IMR-90 (cell line): ENCODE results near the gene SMARCC2.

Experiments used
- CTCF ChIP-seq: conservative IDR thresholded peaks from 2 replicates; pipeline ENCODE4 v1.5.1; 2012; ENCODE audit warnings: mild to moderate bottlenecking, low read depth, low read length, improper control_type of control experiment
- MXI1 ChIP-seq: IDR thresholded peaks from 2 replicates; pipeline ENCODE4 v1.6.1; 2012; ENCODE audit warnings: low read depth, mild to moderate bottlenecking, low read length, moderate library complexity, borderline replicate concordance

DNA sequence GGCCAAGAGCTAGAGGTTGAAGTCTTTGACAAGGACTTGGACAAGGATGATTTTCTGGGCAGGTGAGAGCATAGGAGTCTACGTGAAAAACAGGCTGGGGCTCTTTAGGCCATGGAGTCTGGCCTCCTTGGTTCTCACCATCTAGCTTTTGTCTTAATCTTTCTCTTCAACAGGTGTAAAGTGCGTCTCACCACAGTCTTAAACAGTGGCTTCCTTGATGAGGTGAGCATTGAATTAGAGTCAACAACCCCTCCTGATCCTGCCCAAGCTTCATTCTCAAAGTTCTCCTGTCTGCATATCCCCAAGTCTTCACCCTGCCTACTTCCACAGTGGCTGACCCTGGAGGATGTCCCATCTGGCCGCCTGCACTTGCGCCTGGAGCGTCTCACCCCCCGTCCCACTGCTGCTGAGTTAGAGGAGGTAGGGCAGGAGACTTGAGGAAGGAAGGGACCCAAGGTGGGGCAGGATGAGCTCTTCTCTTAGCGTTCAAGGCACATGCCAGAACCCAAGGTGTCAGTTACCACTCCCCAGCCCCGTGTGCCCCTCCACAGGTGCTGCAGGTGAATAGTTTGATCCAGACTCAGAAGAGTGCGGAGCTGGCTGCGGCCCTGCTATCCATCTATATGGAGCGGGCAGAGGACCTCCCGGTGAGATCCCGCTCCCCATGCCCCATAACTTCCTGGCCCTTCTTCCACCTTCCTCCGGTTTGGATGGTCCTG is 51.3 kb downstream of the SMARCC2 start:
- TF ChIP-seq CTCF (no peak), MXI1 (no peak)
